ENCODE measurements around the gene GAS2L1.

Gene GAS2L1

GRCh38 chr22:29328055-29328454 lies 21.6 kb downstream of the GAS2L1 start:
- DNase-seq (ENCODE audit: low read depth) = no peak

- DNase-seq (ENCODE audit: low read depth) = no peak
These were observed 22.4 kb downstream of the GAS2L1 start for GRCh38 chr22:29328566-29329500.

- DNase-seq (ENCODE audit: low read depth) = no peak
These were observed 23.1 kb downstream of the GAS2L1 start for GRCh38 chr22:29329581-29329980.

GRCh38 chr22:29330291-29330690 lies 23.8 kb downstream of the GAS2L1 start:
- DNase-seq (ENCODE audit: low read depth) = no peak

- no peak for DNase-seq (ENCODE audit: low read depth)
These were observed 24.3 kb downstream of the GAS2L1 start for GRCh38 chr22:29330753-29331152.

GRCh38 chr22:29331213-29331612 lies 24.8 kb downstream of the GAS2L1 start:
- no peak for DNase-seq (ENCODE audit: low read depth)

GRCh38 chr22:29331658-29332300 lies 25.3 kb downstream of the GAS2L1 start:
- no peak for DNase-seq (ENCODE audit: low read depth)

- no peak for DNase-seq (ENCODE audit: low read depth)
These were observed 26.5 kb downstream of the GAS2L1 start for GRCh38 chr22:29332886-29333496.

- no peak for DNase-seq (ENCODE audit: low read depth)
These were observed 27.7 kb downstream of the GAS2L1 start for GRCh38 chr22:29334148-29334547.

- DNase-seq (ENCODE audit: low read depth) = no peak
These were observed 28.4 kb downstream of the GAS2L1 start for GRCh38 chr22:29334696-29335344.

- DNase-seq (ENCODE audit: low read depth) = no peak
These were observed 29.2 kb downstream of the GAS2L1 start for GRCh38 chr22:29335656-29336055.

- DNase-seq (ENCODE audit: low read depth) = no peak
These were observed 30.5 kb downstream of the GAS2L1 start for GRCh38 chr22:29336751-29337490.

GRCh38 chr22:29337631-29338284 lies 31.3 kb downstream of the GAS2L1 start:
- no peak for DNase-seq (ENCODE audit: low read depth)

GRCh38 chr22:29338398-29338797 lies 31.9 kb downstream of the GAS2L1 start:
- no peak for DNase-seq (ENCODE audit: low read depth)

- DNase-seq (ENCODE audit: low read depth) = no peak
These were observed 33.2 kb downstream of the GAS2L1 start for GRCh38 chr22:29339381-29340235.

- no peak for DNase-seq (ENCODE audit: low read depth)
These were observed 34.1 kb downstream of the GAS2L1 start for GRCh38 chr22:29340566-29340965.

GRCh38 chr22:29341056-29341848 lies 34.8 kb downstream of the GAS2L1 start:
- DNase-seq (ENCODE audit: low read depth) = no peak

GRCh38 chr22:29341849-29342127 lies 35.3 kb downstream of the GAS2L1 start:
- DNase-seq (ENCODE audit: low read depth) = no peak

- DNase-seq (ENCODE audit: low read depth) = no peak
These were observed 35.7 kb downstream of the GAS2L1 start for GRCh38 chr22:29342177-29342576.
